GM12878 (cell line): Measurements from ENCODE around the gene RFX3. TPM values are rescaled to one million over a fixed set of nuclear protein-coding genes. Genes with fewer than 3 reads are reported as not detected.

Experiments
- ATF2 ChIP-seq: IDR thresholded peaks from 2 replicates; pipeline ENCODE4 v1.6.1; 2012; ENCODE audit warnings: low read length, inconsistent platforms
- BACH1 ChIP-seq: fragments of 450-650 bp; IDR thresholded peaks from 2 replicates; pipeline ENCODE4 v1.6.1; 2017; ENCODE audit warnings: mild to moderate bottlenecking, borderline replicate concordance
- BCLAF1 ChIP-seq: fragments of 450-650 bp; IDR thresholded peaks from 2 replicates; pipeline ENCODE4 v1.6.1; 2017; ENCODE audit warnings: antibody characterized with exemption, mild to moderate bottlenecking, moderate library complexity
- CHD2 ChIP-seq: IDR thresholded peaks from 2 replicates; pipeline ENCODE4 v1.6.1; 2011; ENCODE audit warnings: low read depth, low read length, improper control_type of control experiment, borderline replicate concordance
- E4F1 ChIP-seq: fragments of 450-650 bp; IDR thresholded peaks from 2 replicates; pipeline ENCODE4 v1.6.1; 2018; ENCODE audit warnings: borderline replicate concordance, mild to moderate bottlenecking; ENCODE audit not compliant: partially characterized antibody
- EGR1 ChIP-seq, 2 experiments: IDR thresholded peaks; 1 replicate in 1 of 2; 2 replicates in 1 of 2; pipeline ENCODE4 v1.6.1; 2011 to 2012; ENCODE audit warnings: low read depth in 2 of 2, low read length in 2 of 2, borderline replicate concordance in 1 of 2, mild to moderate bottlenecking in 1 of 2, moderate library complexity in 1 of 2
- EP300 ChIP-seq, 2 experiments: fragments of 150-350 bp in 1 of 2; IDR thresholded peaks; 2 replicates each; pipeline ENCODE4 v1.6.1; 2011 to 2012; ENCODE audit warnings: low read depth in 2 of 2, low read length in 2 of 2, borderline replicate concordance in 1 of 2, improper control_type of control experiment in 1 of 2, inconsistent platforms in 1 of 2; ENCODE audit not compliant: control insufficient read depth in 1 of 2
- FOXM1 ChIP-seq: IDR thresholded peaks from 2 replicates; pipeline ENCODE4 v1.6.1; 2012; ENCODE audit warnings: low read depth, mild to moderate bottlenecking, inconsistent platforms, low read length, moderate library complexity
- MYB ChIP-seq: fragments of 150-350 bp; IDR thresholded peaks from 2 replicates; pipeline ENCODE4 v1.6.1; 2014; ENCODE audit warnings: mild to moderate bottlenecking, low read depth, low read length, borderline replicate concordance
- NRF1 ChIP-seq: conservative IDR thresholded peaks from 2 replicates; pipeline ENCODE4 v1.6.1; 2011; ENCODE audit warnings: mild to moderate bottlenecking, low read depth, low read length, improper control_type of control experiment
- PRDM15 ChIP-seq: fragments of 450-650 bp; formaldehyde crosslinking; IDR thresholded peaks from 2 replicates; pipeline ENCODE4 v1.4.0; 2020; ENCODE audit warnings: mild to moderate bottlenecking, moderate library complexity
- SIN3A ChIP-seq: IDR thresholded peaks from 2 replicates; pipeline ENCODE4 v1.6.1; 2012; ENCODE audit warnings: low read depth, low read length, improper control_type of control experiment
- SIX5 ChIP-seq: IDR thresholded peaks from 2 replicates; pipeline ENCODE4 v1.6.1; 2011; ENCODE audit warnings: mild to moderate bottlenecking, low read depth, low read length, moderate library complexity; ENCODE audit not compliant: severe bottlenecking
- SP1 ChIP-seq: IDR thresholded peaks from one replicate; pipeline ENCODE4 v1.6.1; 2011; ENCODE audit warnings: low read depth, low read length
- polyA plus RNA-seq, 11 experiments: library from polyadenylated mRNA; depleted of rRNA in 4 of 11; unstranded in 6 of 11; stranded (reverse) in 5 of 11; fragments of >200 nt; fragmentation: Nextera tagmentation in 4 of 11; fragmentation: Illumina TruSeq in 1 of 11; extraction: Ambion mirVana in 4 of 11; extraction: Trizol in 1 of 11; gene quantifications; 1 replicate in 1 of 11; 2 replicates in 10 of 11; pipeline versions ENCODE4 v1.2.1 to v1.2.3, GENCODE V29; 2011 to 2016; ENCODE audit warnings: inconsistent platforms in 2 of 11, missing spikeins in 2 of 11, low read depth in 1 of 11
- total RNA-seq, 4 experiments: library from RNA; depleted of rRNA in 3 of 4; stranded (reverse); fragments of >200 nt in 3 of 4; fragmentation: Illumina TruSeq in 1 of 4; extraction: Trizol in 1 of 4; gene quantifications; 2 replicates each; pipeline versions ENCODE4 v1.2.1 to v1.2.3, GENCODE V29; 2013 to 2021

RFX3 gene
- total and polyA plus RNA-seq, 10 of the 15 experiments (the other 5 are each of a cell fraction or from before 2014, with no cell fraction given), result 1.2 to 26.4 (median 6.7) TPM

GRCh38 chr9:3478549-3478953 is 47.2 kb downstream of the RFX3 start (continued):
- no peak for TF ChIP-seq E4F1
- 0 out of 3 replicates have a peak, but pooled peaks of 1 of the 2 experiments have one; percentile 22 for TF ChIP-seq EGR1 (IDR thresholded peaks at IDR 0.05; ENCODE audit: borderline replicate concordance in 1 of 2, low read depth in 2 of 2, low read length in 2 of 2)
- no peak for TF ChIP-seq PRDM15 (CRISPR knock-in tag)
- no peak for TF ChIP-seq MYB
- no peak for TF ChIP-seq CHD2
- TF ChIP-seq BCLAF1, result no peak
- peak; percentile 63 for TF ChIP-seq ATF2
- no peak for TF ChIP-seq SP1
- TF ChIP-seq SIN3A, result no peak
- TF ChIP-seq BACH1, result no peak
- TF ChIP-seq FOXM1, result 0 out of 2 replicates have a peak, but pooled peaks have one; percentile 45
- TF ChIP-seq SIX5, result no peak
- TF ChIP-seq NRF1, result no peak
- peak in 1 of 2 experiments; percentile 10; a peak in 1 of 4 replicates for TF ChIP-seq EP300 (IDR thresholded peaks at IDR 0.05; ENCODE audit: borderline replicate concordance in 1 of 2, control insufficient read depth in 1 of 2, low read depth in 2 of 2, low read length in 2 of 2)
